Tibial artery (tissue), 4 donors: ENCODE data around the gene THSD4.

Experiments used
- DNase-seq, 2 donors: peaks; one replicate each; pipeline ENCODE4 v3.0.0-alpha.2; 2019
- H3K27ac ChIP-seq, 2 donors: fragments of 200-600 bp; sonication (generic) in 1 of 2; 1 replicate in 1 of 2; 2 replicates in 1 of 2; pipeline ENCODE4 v1.5.1; 2018 to 2019; ENCODE audit warnings: mild to moderate bottlenecking in 1 of 2
- H3K27me3 ChIP-seq, 2 donors: fragments of 200-600 bp; sonication (generic) in 1 of 2; one replicate each; pipeline versions ENCODE4 v1.5.1 to v1.6.0; 2016 to 2019
- H3K36me3 ChIP-seq, 3 donors: fragments of 200-600 bp; sonication (generic) in 2 of 3; one replicate each; pipeline ENCODE4 v1.5.1; 2016 to 2019; ENCODE audit warnings: mild to moderate bottlenecking in 2 of 3
- H3K4me1 ChIP-seq, 4 donors: fragments of 200-600 bp; sonication (generic) in 2 of 4; 1 replicate in 3 of 4; 2 replicates in 1 of 4; pipeline ENCODE4 v1.5.1; 2016 to 2019
- H3K4me3 ChIP-seq, 2 donors: fragments of 200-600 bp; sonication (generic) in 1 of 2; 1 replicate in 1 of 2; 2 replicates in 1 of 2; pipeline ENCODE4 v1.5.1; 2018 to 2019; ENCODE audit warnings: mild to moderate bottlenecking in 2 of 2
- H3K9me3 ChIP-seq, 3 donors: fragments of 200-600 bp; sonication (generic) in 1 of 3; one replicate each; pipeline ENCODE4 v1.5.1; 2016 to 2019
- intact Hi-C: fragments of 100-400 bp; cut with DNase I; formaldehyde crosslinking; loops from one replicate; pipeline ENCODE4 v1.15.0; 2023; ENCODE audit warnings: low total_unique reads
- TF ChIP-seq, protein P1 (sequence below), 2 experiments: fragments of 200-600 bp in 1 of 2; fragments of 450-650 bp in 1 of 2; IDR thresholded peaks; one replicate each; pipeline ENCODE4 v1.5.1; 2017 to 2019; ENCODE audit warnings: antibody characterized with exemption in 2 of 2, mild to moderate bottlenecking in 1 of 2, moderate library complexity in 1 of 2

The THSD4 gene

DNA sequence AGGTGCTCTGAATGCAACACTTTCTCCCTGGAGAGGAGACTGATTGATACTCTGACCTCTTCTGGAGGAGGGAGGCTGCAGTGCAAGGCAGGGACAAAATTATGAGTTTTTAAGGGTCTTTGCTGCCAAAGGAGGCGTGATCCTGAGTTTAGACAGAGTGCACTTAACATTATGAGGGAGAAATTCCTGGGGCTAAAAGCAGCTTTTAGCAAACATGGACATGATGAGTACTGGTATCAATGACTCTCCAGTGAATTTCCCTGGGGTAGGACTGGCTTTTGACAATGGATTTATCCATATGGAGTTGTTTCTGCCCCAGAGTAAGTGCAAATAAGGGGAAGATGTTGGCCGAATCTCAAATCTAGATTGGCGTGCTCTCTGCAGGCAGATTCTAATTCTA lies 133.1 kb downstream of the THSD4 start:
- H3K4me1 ChIP-seq: peaks cover 0 to 18% (median 5%) of the 10 kb centered on the region in 4 donors
- H3K9me3 ChIP-seq: no peaks in the 10 kb centered on the region
- no peak for DNase-seq
- intact Hi-C loops: no loop called here
- H3K27ac ChIP-seq: no peak overlapping the region
- H3K36me3 ChIP-seq: no peaks in the 10 kb centered on the region
- TF ChIP-seq, protein P1, sequence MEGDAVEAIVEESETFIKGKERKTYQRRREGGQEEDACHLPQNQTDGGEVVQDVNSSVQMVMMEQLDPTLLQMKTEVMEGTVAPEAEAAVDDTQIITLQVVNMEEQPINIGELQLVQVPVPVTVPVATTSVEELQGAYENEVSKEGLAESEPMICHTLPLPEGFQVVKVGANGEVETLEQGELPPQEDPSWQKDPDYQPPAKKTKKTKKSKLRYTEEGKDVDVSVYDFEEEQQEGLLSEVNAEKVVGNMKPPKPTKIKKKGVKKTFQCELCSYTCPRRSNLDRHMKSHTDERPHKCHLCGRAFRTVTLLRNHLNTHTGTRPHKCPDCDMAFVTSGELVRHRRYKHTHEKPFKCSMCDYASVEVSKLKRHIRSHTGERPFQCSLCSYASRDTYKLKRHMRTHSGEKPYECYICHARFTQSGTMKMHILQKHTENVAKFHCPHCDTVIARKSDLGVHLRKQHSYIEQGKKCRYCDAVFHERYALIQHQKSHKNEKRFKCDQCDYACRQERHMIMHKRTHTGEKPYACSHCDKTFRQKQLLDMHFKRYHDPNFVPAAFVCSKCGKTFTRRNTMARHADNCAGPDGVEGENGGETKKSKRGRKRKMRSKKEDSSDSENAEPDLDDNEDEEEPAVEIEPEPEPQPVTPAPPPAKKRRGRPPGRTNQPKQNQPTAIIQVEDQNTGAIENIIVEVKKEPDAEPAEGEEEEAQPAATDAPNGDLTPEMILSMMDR (IDR thresholded peaks at IDR 0.05): no peak
- H3K4me3 ChIP-seq: no peak overlapping the region
- no peaks in the 10 kb centered on the region for H3K27me3 ChIP-seq

DNA sequence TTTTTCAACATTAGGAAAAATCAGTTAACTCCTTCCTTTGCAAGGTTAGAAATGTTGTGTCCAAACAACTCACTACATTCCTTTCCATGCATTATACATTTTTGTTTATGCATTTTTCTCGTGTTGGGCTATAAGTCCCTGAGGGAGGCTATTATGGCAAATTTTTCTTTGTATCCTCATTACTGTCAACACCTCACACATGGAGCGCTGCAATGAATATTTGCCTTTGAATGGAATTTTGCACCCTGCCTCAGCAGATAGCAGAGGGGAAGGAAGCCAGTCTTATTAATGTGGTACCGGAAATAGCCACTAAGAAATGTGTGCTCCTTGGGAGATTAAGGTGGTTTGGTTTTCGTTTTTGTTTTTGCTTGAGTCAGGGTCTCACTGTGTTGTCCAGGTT lies 134.7 kb downstream of the THSD4 start:
- Histone ChIP-seq H3K27ac (no peak overlapping the region), H3K27me3 (no peaks in the 10 kb centered on the region), H3K4me3 (no peak overlapping the region), H3K4me1 (peaks cover 0 to 18% (median 6%) of the 10 kb centered on the region in 4 donors), H3K9me3 (no peaks in the 10 kb centered on the region), H3K36me3 (no peaks in the 10 kb centered on the region)
- TF ChIP-seq, protein P1 (IDR thresholded peaks at IDR 0.05): no peak
- no peak for DNase-seq
- intact Hi-C loops: no loop called here

DNA sequence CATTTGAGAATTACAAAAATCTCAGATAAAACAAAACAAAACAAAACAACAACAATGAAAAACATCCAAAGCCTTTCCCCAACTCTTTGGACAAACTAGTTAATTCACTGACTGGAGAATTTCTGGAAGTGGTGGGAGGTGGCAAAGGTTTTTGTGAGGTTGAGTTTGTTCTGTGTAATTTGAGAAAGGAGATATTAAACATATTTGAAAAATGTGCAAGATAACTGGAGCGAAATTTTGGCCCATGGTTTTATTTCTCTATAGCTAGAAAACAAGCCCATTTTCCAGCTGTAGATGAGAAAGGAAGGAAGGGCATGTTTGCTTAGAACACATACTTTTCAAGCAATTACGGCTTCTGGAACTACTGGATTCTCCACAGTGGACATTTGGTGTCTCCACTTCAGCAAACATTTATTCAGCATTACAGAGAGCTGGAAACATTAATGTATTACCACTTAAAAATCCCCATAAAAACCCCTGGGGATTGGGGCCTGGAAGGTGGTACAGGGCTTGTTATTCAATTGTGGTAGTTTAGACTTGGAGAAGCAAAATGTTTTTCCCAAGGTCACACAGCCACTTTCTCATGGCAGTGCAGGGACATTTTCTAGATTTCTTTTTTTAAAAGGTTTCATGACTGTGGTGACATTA lies 135.8 kb downstream of the THSD4 start:
- H3K27me3 ChIP-seq: no peaks in the 10 kb centered on the region
- H3K9me3 ChIP-seq: no peaks in the 10 kb centered on the region
- TF ChIP-seq, protein P1 (IDR thresholded peaks at IDR 0.05): no peak
- no peak for DNase-seq
- peaks cover 0 to 18% (median 6%) of the 10 kb centered on the region in 4 donors for H3K4me1 ChIP-seq
- H3K27ac ChIP-seq: no peak overlapping the region
- no peaks in the 10 kb centered on the region for H3K36me3 ChIP-seq
- no peak overlapping the region for H3K4me3 ChIP-seq
- intact Hi-C loops: no loop called here

DNA sequence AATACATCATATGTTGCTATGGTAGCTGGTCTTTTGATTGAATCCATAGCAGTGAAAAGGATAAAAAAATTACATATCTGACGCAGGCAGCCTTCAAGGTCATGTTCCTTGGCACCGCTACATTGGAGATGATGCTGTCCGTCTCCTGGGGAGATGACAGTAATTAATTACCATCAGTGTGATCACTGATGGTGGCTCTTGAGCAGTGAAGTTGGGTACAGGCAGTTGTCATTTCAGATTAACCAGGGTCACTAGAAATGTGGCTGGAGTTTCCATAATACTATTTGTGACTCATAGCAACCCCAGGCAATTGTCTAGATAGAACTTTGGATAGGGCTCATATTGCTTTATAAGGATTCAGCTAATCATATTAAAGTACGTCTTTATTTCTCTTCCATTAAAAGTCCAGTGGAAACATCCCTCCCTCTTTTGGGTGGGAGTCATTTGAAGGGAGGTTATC lies 136.3 kb downstream of the THSD4 start:
- TF ChIP-seq, protein P1 (IDR thresholded peaks at IDR 0.05): no peak
- intact Hi-C loops: no loop called here
- no peaks in the 10 kb centered on the region for H3K9me3 ChIP-seq
- no peak for DNase-seq
- H3K4me3 ChIP-seq: no peak overlapping the region
- no peaks in the 10 kb centered on the region for H3K27me3 ChIP-seq
- H3K36me3 ChIP-seq: no peaks in the 10 kb centered on the region
- H3K27ac ChIP-seq: no peak overlapping the region
- peaks cover 0 to 18% (median 6%) of the 10 kb centered on the region in 4 donors for H3K4me1 ChIP-seq

DNA sequence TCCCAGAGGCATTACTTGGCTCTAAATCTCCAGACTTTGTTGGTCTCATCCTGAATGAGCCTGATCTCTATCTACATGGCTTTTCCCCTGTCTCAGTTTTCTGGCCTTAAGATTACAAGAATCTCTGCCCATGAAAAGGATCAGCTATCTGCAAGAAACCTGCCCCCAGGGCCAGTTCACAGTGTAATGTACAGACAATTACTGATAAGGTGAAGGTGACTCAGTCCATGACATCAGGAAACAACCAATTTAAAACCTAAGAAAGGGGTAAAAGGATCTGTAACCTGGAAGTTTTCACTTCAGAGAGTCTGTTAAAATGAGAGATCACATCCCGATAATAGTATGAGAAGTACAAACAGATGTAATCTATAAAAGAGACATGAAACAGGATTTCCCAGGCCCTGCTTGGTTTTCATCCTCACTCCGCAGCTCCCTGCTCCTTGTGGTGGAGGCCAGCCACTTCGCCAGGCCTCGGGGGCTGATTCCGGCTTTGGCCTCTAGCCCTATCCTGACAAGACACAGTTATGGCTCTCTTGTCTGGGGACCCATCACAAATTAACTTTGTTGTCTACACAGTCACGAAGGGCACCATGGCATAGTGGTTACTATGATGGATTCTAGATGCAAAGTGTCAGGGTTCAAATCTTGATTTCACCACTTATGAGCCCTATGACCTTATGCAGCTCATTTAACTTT lies 136.9 kb downstream of the THSD4 start:
- H3K36me3 ChIP-seq: no peaks in the 10 kb centered on the region
- H3K27me3 ChIP-seq: no peaks in the 10 kb centered on the region
- TF ChIP-seq, protein P1 (IDR thresholded peaks at IDR 0.05): no peak
- H3K27ac ChIP-seq: no peak overlapping the region
- H3K4me1 ChIP-seq: peaks cover 0 to 18% (median 6%) of the 10 kb centered on the region in 4 donors
- no peaks in the 10 kb centered on the region for H3K9me3 ChIP-seq
- H3K4me3 ChIP-seq: no peak overlapping the region
- DNase-seq: no peak
- intact Hi-C loops: no loop called here
